Endothelial cell of umbilical vein (primary cell): Measurements from ENCODE around the gene MIR17HG. TPM values are rescaled to one million over a fixed set of nuclear protein-coding genes. Genes with fewer than 3 reads are reported as not detected.
A peak's percentile ranks its signal among the peaks of the same experiment; 100 is the strongest.

ENCODE experiments used
- BruUV-seq: library from RNA; stranded (reverse); fragments of 400-500 nt; replicated peaks from 2 replicates; lab custom pipeline; 2021; lab: Mats Ljungman, UMichigan
- CTCF ChIA-PET: fragments of 300-600, 350-600 bp; sonication (Branson Sonifier 250); formaldehyde crosslinking; loops from one replicate; lab custom pipeline; 2021; ENCODE audit warnings: antibody characterized with exemption, inconsistent platforms; lab: Charles Lee
- POLR2A ChIA-PET: fragments of 300-600, 350-600 bp; sonication (Branson Sonifier 250); formaldehyde crosslinking; loops from one replicate; lab custom pipeline; 2021; ENCODE audit warnings: antibody characterized with exemption, inconsistent platforms; lab: Charles Lee
- DNase-seq: peaks from one replicate; pipeline ENCODE4 v3.0.0-alpha.2; 2011; ENCODE audit warnings: low read depth, low spot score
- FAIRE-seq: peaks from 2 replicates; lab custom pipeline; 2011; peaks lifted over from hg19 to GRCh38; lab: Jason Lieb, UNC
- H2AFZ ChIP-seq: 2 replicates; pipeline ENCODE4 v1.6.0; 2012; ENCODE audit warnings: low read depth, low read length, control low read depth, inconsistent platforms
- H3K27ac ChIP-seq: 2 replicates; pipeline ENCODE4 v1.5.1; 2011; ENCODE audit warnings: low read depth, mild to moderate bottlenecking, control low read depth, low read length, moderate library complexity; ENCODE audit not compliant: insufficient read depth
- H3K27me3 ChIP-seq, 2 experiments: 2 replicates each; pipeline versions ENCODE4 v1.6.0 to v1.6.1; 2011; ENCODE audit warnings: low read length in 2 of 2, mixed read lengths in 1 of 2; ENCODE audit not compliant: control insufficient read depth in 2 of 2, insufficient read depth in 2 of 2
- H3K36me3 ChIP-seq, 2 experiments: 2 replicates in 1 of 2; 3 replicates in 1 of 2; pipeline ENCODE4 v1.5.1; 2011; ENCODE audit warnings: low read length in 2 of 2, mild to moderate bottlenecking in 1 of 2, moderate library complexity in 1 of 2; ENCODE audit not compliant: control insufficient read depth in 2 of 2, insufficient read depth in 2 of 2; ENCODE audit errors: extremely low read depth in 1 of 2
- H3K4me1 ChIP-seq: 3 replicates; pipeline ENCODE4 v1.5.1; 2011; ENCODE audit warnings: mild to moderate bottlenecking, low read length; ENCODE audit not compliant: control insufficient read depth, insufficient read depth; ENCODE audit errors: extremely low read depth
- H3K4me2 ChIP-seq: 2 replicates; pipeline ENCODE4 v1.6.1; 2011; ENCODE audit warnings: low read length, control low read depth, mixed read lengths; ENCODE audit not compliant: insufficient read depth
- H3K4me3 ChIP-seq, 3 experiments: fragments of 200-600 bp in 1 of 3; sonication (generic), shearing (Covaris generic) in 1 of 3; replicated peaks in 1 of 3; 2 replicates each; pipeline ENCODE4 v1.5.1; 2011 to 2016; ENCODE audit warnings: control low read depth in 3 of 3, low read length in 3 of 3, mild to moderate bottlenecking in 2 of 3, inconsistent platforms in 1 of 3, low read depth in 1 of 3, moderate library complexity in 1 of 3; ENCODE audit not compliant: insufficient read depth in 1 of 3
- H3K79me2 ChIP-seq: 2 replicates; pipeline ENCODE4 v1.6.0; 2012; ENCODE audit warnings: low read length, inconsistent platforms; ENCODE audit not compliant: control insufficient read depth, insufficient read depth
- H3K9ac ChIP-seq: replicated peaks from 2 replicates; pipeline ENCODE3; 2011; ENCODE audit warnings: low read length, control low read depth; ENCODE audit not compliant: insufficient read depth; ENCODE audit errors: extremely low read depth
- H3K9me1 ChIP-seq: replicated peaks from 3 replicates; pipeline ENCODE4 v1.6.0; 2011; ENCODE audit warnings: mild to moderate bottlenecking, low read length; ENCODE audit not compliant: control insufficient read depth, insufficient read depth; ENCODE audit errors: extremely low read depth
- H3K9me3 ChIP-seq: replicated peaks from 2 replicates; pipeline ENCODE4 v1.5.1; 2012; ENCODE audit warnings: low read length, inconsistent platforms; ENCODE audit not compliant: control insufficient read depth, insufficient read depth
- H4K20me1 ChIP-seq: replicated peaks from 2 replicates; pipeline ENCODE3; 2011; ENCODE audit warnings: mild to moderate bottlenecking, low read length; ENCODE audit not compliant: control insufficient read depth, insufficient read depth; ENCODE audit errors: extremely low read depth
- CTCF ChIP-seq, 2 donors: IDR thresholded peaks; 1 replicate in 1 of 2; 2 replicates in 1 of 2; pipeline ENCODE4 v1.5.1; 2011; ENCODE audit warnings: low read length in 2 of 2, mild to moderate bottlenecking in 2 of 2, moderate library complexity in 2 of 2, control low read depth in 1 of 2, inconsistent platforms in 1 of 2, low read depth in 1 of 2; ENCODE audit not compliant: insufficient read depth in 1 of 2; ENCODE audit errors: extremely low read depth in 1 of 2
- FOS ChIP-seq: IDR thresholded peaks from 2 replicates; pipeline ENCODE4 v1.6.1; 2011; ENCODE audit warnings: mild to moderate bottlenecking, low read length, moderate library complexity, borderline replicate concordance; ENCODE audit not compliant: insufficient read depth
- GATA2 ChIP-seq: IDR thresholded peaks from 2 replicates; pipeline ENCODE4 v1.7.0; 2011; ENCODE audit warnings: low read depth, mild to moderate bottlenecking, moderate library complexity, mixed read lengths, low read length; ENCODE audit not compliant: insufficient read length, insufficient read depth
- JUN ChIP-seq: IDR thresholded peaks from 2 replicates; pipeline ENCODE4 v1.6.1; 2011; ENCODE audit warnings: borderline replicate concordance, low read depth; ENCODE audit not compliant: insufficient read length, insufficient read depth
- MAX ChIP-seq: IDR thresholded peaks from 2 replicates; pipeline ENCODE4 v1.6.1; 2011; ENCODE audit not compliant: insufficient read depth, insufficient read length
- MYC ChIP-seq: IDR thresholded peaks from one replicate; pipeline ENCODE4 v1.6.1; 2011; ENCODE audit warnings: mild to moderate bottlenecking, low read depth, low read length
- POLR2A ChIP-seq: IDR thresholded peaks from 2 replicates; pipeline ENCODE4 v1.6.1; 2012; ENCODE audit warnings: low read depth, mild to moderate bottlenecking, control low read depth, low read length
- POLR2AphosphoS5 ChIP-seq: IDR thresholded peaks from 2 replicates; pipeline ENCODE4 v1.6.1; 2012; ENCODE audit warnings: low read depth, mild to moderate bottlenecking, control low read depth, low read length, moderate library complexity; ENCODE audit not compliant: insufficient read depth
- dilution Hi-C: fragments of 300-500 bp; cut with MboI; formaldehyde crosslinking; loops from one replicate; pipeline ENCODE4 v1.15.0; 2019; ENCODE audit warnings: low sequenced_read_pairs; ENCODE audit not compliant: extremely low pct_ligation_motif_present
- intact Hi-C: fragments of 100-400 bp; cut with micrococcal nuclease; formaldehyde crosslinking; loops from one replicate; pipeline ENCODE4 v1.10.0; 2022
- polyA plus RNA-seq, 4 experiments: library from polyadenylated mRNA; depleted of rRNA in 3 of 4; stranded (reverse) in 3 of 4; unstranded in 1 of 4; fragments of >200 nt; gene quantifications; 2 replicates each; pipeline versions ENCODE4 v1.2.1 to v1.2.3, GENCODE V29; 2011 to 2012; ENCODE audit warnings: missing spikeins in 1 of 4
- total RNA-seq: library from RNA; stranded (reverse); gene quantifications from 2 replicates; pipeline ENCODE4 v1.2.3, GENCODE V29; 2021

The MIR17HG gene
- total and polyA plus RNA-seq, 2 donors (not counting 3 experiments of a cell fraction or from before 2014, with no cell fraction given): 1.8 to 9.5 TPM

GRCh38 chr13:91349992-91350911 is 2.8 kb downstream of the MIR17HG start:
- Histone ChIP-seq H4K20me1 (peaks cover 18% of the 10 kb centered on the region), H3K27ac (peak overlapping the region; percentile 88), H3K9ac (peak overlapping the region; percentile 96), H3K27me3 (peaks cover 5 to 19% of the 10 kb centered on the region in 2 experiments), H3K79me2 (peaks cover 54% of the 10 kb centered on the region), H3K4me2 (peak overlapping the region; percentile 98), H2AFZ (no peak overlapping the region), H3K9me1 (no peaks in the 10 kb centered on the region), H3K36me3 (peaks cover 3 to 42% of the 10 kb centered on the region in 2 experiments), H3K4me1 (peaks cover 25% of the 10 kb centered on the region), H3K4me3 (peak overlapping the region in 2 of 3 experiments; percentile 98 to 100), H3K9me3 (no peaks in the 10 kb centered on the region)
- dilution Hi-C loops: no loop called here
- ChIA-PET CTCF (interaction anchor here (0.9 to 1.2 kb wide), 2 partner anchors 36 to 42 kb away, joined by 3 to 12 read pairs; no protein-coding TSS in a partner anchor), POLR2A (no interaction called here)
- no peak for FAIRE-seq
- BruUV-seq: TSS peak; percentile 36
- DNase-seq: no peak
- no peak for TF ChIP-seq MAX
- no peak for TF ChIP-seq JUN
- TF ChIP-seq FOS: no peak
- TF ChIP-seq POLR2A: no peak
- no peak for TF ChIP-seq MYC
- no peak for TF ChIP-seq POLR2AphosphoS5
- no peak for TF ChIP-seq GATA2
- TF ChIP-seq CTCF (IDR thresholded peaks at IDR 0.05; ENCODE audit: extremely low read depth in 1 of 2, insufficient read depth in 1 of 2, low read depth in 1 of 2, low read length in 2 of 2): no peak
- intact Hi-C loops: loop anchor here (1.0 kb wide), 3 partner anchors 37 to 216 kb away; no protein-coding TSS in a partner anchor
